ENCODE measurements around the gene SLC25A14.

SLC25A14 gene

DNA sequence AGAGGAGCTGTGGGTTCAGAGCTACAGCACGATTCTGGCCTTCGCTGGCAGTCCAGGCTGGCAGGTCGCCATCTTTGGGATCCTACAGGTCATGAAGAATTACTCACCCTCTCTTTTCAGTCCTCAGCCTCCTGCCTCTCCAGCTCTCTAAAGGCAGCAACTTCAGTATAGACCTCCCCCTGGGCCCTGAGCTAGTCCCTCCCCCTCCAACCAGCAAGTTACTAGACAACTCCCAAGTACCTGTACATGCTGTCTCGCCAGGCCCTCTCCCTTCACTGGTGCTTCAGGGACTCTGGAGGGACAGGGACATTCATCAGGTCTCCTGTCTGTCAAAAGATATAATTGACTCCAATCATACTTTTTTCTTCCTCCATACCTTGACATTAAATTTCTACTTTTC lies 45.8 kb downstream of the SLC25A14 start, which contains the start of gene GPR119:
Gene GPR119 (minus strand): TSS at position 155 of the 400 bp plus-strand sequence. CDS start 227 bp downstream, outside the sequence.
- DNase-seq = no peak

DNA sequence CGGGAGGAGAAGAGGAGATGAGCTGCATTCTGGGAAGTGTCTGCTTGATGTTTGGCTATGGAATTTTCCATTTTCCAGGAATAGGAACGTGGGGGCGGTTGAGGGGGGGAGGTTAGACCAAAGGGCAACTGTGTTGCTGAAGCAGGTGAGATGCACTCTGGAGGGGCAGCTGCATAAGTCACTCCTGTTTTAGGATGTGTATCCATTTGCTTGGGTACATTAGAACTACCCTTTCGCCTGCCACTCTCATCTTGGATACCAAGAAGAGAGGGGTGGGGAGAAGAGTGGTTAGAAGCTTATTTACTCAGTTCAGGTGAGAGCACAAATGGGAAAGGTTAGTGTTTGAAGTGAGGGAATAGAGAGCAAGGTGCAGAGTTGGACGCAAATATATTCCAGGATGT lies 46.7 kb downstream of the SLC25A14 start:
- no peak for DNase-seq

DNA sequence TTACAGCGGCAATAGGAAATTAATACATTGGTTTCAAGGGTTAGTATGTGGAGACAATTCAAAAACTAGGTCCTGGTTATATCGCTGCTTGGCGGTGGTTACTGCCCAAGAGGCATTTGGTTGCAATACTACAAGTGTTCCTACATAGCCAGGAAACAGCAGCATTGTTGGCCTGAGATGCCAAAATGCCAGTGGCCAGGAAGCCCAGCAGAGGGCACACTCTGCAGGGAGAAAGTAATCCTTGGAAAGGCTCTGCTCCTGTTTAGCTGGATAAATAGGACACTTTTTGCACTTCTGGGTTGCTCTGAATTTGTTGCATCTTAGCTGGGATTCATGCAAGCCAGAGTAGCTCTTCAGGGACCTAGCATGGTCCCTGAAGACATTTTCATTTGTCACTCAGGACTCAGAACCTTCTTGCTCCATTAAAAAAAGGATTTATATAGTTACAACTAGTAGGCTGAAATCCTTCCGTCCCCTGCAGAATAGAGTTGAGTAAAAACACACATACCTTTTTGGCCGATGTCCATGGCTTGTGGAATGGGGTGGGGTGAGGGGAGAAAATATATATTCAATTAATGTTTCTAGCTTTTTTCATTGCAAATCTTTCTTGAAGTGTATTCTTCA lies 53.8 kb downstream of the SLC25A14 start:
- DNase-seq = peak in 1 of 2 experiments; percentile 8

DNA sequence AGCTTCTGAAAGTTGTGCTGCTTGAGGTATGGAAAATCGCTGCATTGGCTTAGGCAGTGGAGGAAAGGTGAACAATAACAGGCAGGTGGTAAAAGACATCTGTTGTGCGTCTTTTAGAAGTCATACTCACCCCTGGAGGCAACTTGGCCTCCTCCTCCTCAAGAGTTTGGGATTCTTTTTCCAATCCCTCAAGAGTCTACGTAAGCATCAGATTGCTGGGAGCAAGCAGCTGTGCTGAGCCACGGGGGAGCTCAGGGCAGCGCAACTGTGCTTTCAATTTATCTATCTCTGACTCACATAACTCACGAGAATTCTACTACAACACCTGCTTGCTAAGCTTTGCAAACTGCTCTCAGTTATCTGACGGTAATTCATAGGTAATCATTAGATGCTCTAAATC lies 55.6 kb downstream of the SLC25A14 start:
- no peak for DNase-seq

DNA sequence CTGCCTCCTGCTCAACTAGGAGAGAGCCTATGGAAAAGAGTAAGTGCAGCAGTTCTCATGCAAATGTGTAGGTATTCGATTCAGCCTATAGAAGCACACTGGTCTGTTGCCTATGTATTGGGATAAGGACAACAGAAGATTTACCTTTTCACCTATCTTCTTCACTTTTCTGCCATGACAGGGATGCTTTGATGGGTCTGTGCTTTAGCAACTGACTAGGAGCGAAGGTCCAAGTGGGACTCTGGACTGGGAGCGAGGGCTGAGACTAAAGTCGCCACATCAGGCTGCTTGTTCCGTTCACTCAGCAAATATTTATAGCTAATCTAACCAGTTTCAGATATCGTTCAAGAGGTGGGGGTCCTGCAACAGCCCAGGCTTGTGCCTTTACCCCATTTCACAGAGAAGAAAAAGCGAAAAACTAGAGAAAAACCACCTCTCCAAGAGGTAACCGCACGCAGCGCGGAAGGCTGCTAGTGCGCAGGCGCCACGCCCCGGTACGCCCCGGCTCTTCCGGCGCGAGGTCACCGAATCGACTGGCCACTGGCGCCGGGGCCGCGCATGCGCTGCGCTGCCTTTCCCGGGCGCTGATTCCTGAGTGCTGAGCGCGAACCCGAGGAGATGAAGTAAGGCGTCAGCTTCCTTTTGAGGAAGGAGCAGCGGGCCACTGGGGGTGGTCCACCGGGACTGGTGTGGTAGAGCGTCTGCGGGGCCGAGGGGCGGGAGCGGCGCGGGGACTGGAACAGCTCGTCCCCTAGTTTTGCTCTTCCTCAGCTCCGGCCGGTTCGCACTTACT lies 61.9 kb downstream of the SLC25A14 start, which contains the start of gene RBMX2:
Gene RBMX2 (plus strand): TSS at position 573 of the 793 bp plus-strand sequence. CDS start 46 bp downstream, at position 619.
- DNase-seq = peak; percentile 71

DNA sequence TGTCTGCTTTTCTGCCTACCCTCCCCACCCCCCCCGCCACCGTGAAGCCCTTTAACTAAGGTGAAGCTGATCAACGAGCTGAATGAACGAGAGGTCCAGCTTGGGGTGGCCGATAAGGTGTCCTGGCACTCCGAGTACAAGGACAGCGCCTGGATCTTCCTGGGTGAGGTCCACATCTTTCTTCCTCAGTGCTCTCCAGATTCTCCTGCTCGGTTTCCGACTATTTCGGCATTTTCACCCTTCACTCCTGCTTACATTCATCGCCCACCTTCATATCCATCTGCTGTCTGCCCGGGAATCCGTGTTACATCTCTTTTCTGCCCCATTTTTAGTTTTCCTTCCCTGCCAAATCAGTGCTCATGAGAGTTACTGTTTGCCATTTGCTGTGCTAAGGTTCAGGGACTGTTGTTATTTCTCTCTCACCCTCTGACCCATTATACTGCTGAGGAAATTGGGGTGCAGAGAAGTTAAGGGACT lies 62.5 kb downstream of the SLC25A14 start:
- no peak for DNase-seq

DNA sequence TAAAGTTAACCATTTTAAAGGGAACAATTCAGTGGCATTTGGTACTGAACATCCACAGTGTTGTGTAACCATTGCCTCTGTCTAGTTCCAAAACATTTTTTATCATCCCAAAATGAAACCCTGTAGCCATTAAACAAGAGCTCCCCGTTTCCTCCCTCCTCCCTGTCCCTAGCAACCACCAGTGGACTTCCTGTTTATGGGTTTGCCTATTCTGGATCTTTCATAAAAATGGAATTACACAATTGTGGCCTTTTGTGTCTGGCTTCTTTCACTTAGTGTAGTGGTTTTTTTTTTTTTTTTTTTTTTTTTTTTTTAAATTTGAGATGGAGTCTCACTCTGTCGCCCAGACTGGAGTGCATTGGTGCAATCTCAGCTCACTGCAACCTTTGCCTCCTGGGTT lies 73.7 kb downstream of the SLC25A14 start:
- DNase-seq = no peak

DNA sequence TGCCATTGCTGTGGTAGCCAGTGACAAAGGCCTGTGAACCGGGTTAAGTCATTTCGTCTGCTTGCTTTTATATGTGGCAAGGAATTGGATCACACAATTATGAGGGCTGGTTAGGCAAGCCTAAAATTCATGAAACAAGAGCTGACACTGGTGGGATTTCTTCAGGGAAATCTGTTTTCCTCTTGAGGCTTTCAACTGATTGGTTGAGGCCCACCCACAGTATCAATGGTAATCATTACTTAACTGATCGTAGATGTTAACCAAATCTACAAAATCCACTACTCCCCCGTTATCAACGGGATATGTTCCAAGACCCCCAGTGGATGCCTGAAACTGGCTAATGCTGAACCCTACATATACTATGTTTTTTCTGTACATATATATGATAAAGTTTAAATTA lies 75.1 kb downstream of the SLC25A14 start:
- DNase-seq = no peak

DNA sequence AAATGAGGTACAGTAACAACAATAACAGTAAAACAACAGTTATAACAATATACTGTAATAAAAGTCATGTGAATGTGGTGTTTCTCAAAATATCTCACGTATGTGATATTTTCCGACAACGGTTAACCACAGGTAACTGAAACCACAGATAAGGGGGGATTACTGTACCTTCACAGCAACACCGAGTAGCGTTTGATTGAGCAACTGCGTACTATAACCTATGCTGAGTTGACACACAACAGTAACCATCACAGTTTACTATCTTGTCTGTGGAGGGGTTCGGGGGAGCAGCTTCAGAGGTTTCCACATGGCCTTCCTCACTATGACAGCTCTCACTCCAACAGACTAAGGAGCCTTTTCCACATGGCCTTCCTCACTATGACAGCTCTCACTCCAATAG lies 75.5 kb downstream of the SLC25A14 start:
- no peak for DNase-seq

DNA sequence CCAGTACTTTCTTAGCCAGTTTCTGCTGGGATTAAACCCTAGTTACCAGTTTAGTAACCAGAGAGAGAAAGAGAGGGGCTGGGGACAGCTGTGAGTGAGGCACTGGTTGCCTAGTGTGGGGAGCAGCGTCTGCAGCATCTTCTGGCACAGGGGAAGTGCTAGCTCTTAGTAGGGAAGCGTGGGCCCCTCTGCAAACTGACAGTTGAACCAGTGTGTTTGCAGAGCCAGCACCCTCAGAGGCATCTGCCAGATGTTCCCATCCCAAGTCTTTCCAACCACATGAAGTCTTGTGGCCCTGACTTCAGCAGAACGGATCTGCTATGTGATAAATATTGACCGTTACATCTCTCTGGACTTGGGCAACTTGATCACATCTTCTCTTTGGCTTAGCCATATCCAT lies 77.1 kb downstream of the SLC25A14 start:
- DNase-seq = no peak

DNA sequence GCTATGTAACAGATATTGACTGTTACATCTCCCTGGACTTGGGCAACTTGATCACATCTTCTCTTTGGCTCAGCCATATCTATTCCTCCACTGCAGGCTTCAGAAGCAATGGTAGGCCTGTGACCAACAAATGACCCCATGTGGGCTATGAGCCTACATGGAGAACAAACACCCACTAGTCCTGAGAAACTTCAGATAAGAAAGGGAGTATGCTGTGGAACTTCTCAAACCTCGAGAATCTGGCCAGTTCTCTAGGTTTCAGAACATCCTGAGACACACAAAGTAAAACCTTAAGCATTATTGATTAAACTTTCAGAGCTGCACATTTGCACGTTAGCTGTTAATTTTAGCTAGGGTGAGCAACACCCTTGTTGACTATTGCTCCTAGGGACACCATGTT lies 78.3 kb downstream of the SLC25A14 start:
- no peak for DNase-seq

DNA sequence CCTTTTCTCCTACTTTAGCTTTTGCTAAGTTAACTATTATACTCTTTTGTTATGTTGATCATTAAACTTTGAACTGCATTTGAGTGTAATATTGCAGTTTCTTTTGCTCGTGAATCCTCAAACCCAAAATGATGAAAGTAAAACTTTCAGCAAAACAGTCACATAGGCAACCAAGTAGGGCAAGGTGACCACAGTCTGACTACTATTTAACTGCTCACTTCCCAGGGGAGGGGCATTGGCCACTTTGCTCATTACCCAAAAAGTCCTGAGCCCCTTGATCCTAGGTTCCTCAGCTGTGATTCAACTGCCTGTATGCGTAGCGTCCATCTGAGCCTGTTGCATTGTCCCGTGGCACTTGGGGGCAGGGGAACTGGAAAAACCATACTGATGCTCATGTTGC lies 79.0 kb downstream of the SLC25A14 start:
- DNase-seq = no peak

DNA sequence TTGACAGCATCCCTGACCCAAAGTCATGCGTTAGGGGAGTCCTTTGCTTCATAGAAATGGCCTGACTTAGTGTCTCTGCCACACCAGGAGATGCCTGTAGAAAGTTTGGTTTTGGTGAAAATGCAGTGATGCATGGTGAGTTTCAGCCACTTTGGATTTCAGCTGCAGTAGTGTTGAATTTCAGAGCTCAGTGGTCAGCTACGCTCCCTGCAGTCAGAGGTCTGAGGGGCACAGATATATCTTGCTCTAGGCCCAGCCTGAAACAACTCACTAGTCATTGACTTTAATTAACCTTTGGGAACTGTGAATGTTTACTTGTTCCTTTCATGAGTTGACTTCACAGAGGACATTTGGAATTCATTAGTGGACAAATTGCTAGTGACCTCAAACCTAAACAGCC lies 79.5 kb downstream of the SLC25A14 start:
- DNase-seq = no peak
